Ovary (tissue), 3 donors: ENCODE measurements around the gene ZNF443.

Source experiments
- CTCF ChIP-seq, 3 donors: fragments of 450-650 bp in 2 of 3; fragments of 200-600 bp in 1 of 3; IDR thresholded peaks; one replicate each; pipeline versions ENCODE4 v1.5.1 to v1.8.0; 2016 to 2022; ENCODE audit warnings: antibody characterized with exemption in 3 of 3, mild to moderate bottlenecking in 1 of 3
- EP300 ChIP-seq: sonication (generic); formaldehyde crosslinking; IDR thresholded peaks from one replicate; pipeline ENCODE4 v1.6.1; 2017; ENCODE audit warnings: antibody characterized with exemption
- POLR2A ChIP-seq: fragments of 450-650 bp; IDR thresholded peaks from one replicate; pipeline ENCODE4 v1.6.1; 2017; ENCODE audit warnings: antibody characterized with exemption, mild to moderate bottlenecking, moderate library complexity
- donor health status: DM: no; HTN: no; CAD: no.

GRCh38 chr19:12465211-12465610 is 24.4 kb upstream of the ZNF443 start:
- no peak for TF ChIP-seq EP300
- TF ChIP-seq CTCF (IDR thresholded peaks at IDR 0.05), result no peak
- no peak for TF ChIP-seq POLR2A
